Measurements from ENCODE around the gene PNMA6A.
"Not testable (repeated sequence)": the region's sequence is repeated elsewhere in the genome, so short reads cannot be mapped to it uniquely, and the experiment has no call there.

PNMA6A gene

GRCh38 chrX:153071909-153072583, at the start of gene PNMA6A:
TSS of gene PNMA6A (plus strand) at chrX:153072454. CDS start at chrX:153073063, 609 bp downstream.
- not testable (repeated sequence) for DNase-seq (ENCODE audit: low spot score)

- DNase-seq (ENCODE audit: low spot score) = not testable (repeated sequence)
These were observed 45.8 kb upstream of the PNMA6A start for GRCh38 chrX:153026501-153026900.

GRCh38 chrX:153028487-153028886, 43.8 kb upstream of the PNMA6A start:
- not testable (repeated sequence) for DNase-seq (ENCODE audit: low spot score)

- DNase-seq (ENCODE audit: low spot score) = no peak
These were observed 43.1 kb upstream of the PNMA6A start for GRCh38 chrX:153029162-153029561.

- no peak for DNase-seq (ENCODE audit: low spot score)
These were observed 42.4 kb upstream of the PNMA6A start for GRCh38 chrX:153029875-153030274.

GRCh38 chrX:153030801-153031200, 41.5 kb upstream of the PNMA6A start:
- no peak for DNase-seq (ENCODE audit: low spot score)

GRCh38 chrX:153032397-153033118, 39.7 kb upstream of the PNMA6A start:
- peak; percentile 86 for DNase-seq (ENCODE audit: low spot score)

- no peak for DNase-seq (ENCODE audit: low spot score)
These were observed 23.2 kb upstream of the PNMA6A start for GRCh38 chrX:153049093-153049492.

GRCh38 chrX:153052534-153052933, 19.7 kb upstream of the PNMA6A start:
- no peak for DNase-seq (ENCODE audit: low spot score)

- peak; percentile 23 for DNase-seq (ENCODE audit: low spot score)
These were observed 16.1 kb upstream of the PNMA6A start, which contains the start of gene PNMA3 for GRCh38 chrX:153055871-153056749. TSS of gene PNMA3 (plus strand) at chrX:153056470. CDS start at chrX:153057056, 586 bp downstream.

- DNase-seq (ENCODE audit: low spot score) = no peak
These were observed 15.0 kb upstream of the PNMA6A start for GRCh38 chrX:153057281-153057680.

GRCh38 chrX:153059191-153060094, 12.8 kb upstream of the PNMA6A start:
- DNase-seq (ENCODE audit: low spot score) = no peak

GRCh38 chrX:153060095-153060445, 12.2 kb upstream of the PNMA6A start:
- DNase-seq (ENCODE audit: low spot score) = no peak

- DNase-seq (ENCODE audit: low spot score) = peak; percentile 30
These were observed 10.5 kb upstream of the PNMA6A start for GRCh38 chrX:153061732-153062131.

- DNase-seq (ENCODE audit: low spot score) = peak; percentile 19
These were observed 8.9 kb upstream of the PNMA6A start for GRCh38 chrX:153063315-153063714.

GRCh38 chrX:153064061-153064460, 8.2 kb upstream of the PNMA6A start:
- no peak for DNase-seq (ENCODE audit: low spot score)

- DNase-seq (ENCODE audit: low spot score) = peak; percentile 25
These were observed 6.9 kb upstream of the PNMA6A start for GRCh38 chrX:153065389-153065788.

- not testable (repeated sequence) for DNase-seq (ENCODE audit: low spot score)
These were observed 5.9 kb upstream of the PNMA6A start for GRCh38 chrX:153066402-153066801.

GRCh38 chrX:153073331-153073730, 1.1 kb downstream of the PNMA6A start:
- not testable (repeated sequence) for DNase-seq (ENCODE audit: low spot score)

- DNase-seq (ENCODE audit: low spot score) = no peak
These were observed 2.1 kb downstream of the PNMA6A start for GRCh38 chrX:153074262-153074899.

GRCh38 chrX:153074935-153075334, 2.7 kb downstream of the PNMA6A start:
- DNase-seq (ENCODE audit: low spot score) = no peak

All from AG20443 (cell line).